GM23248 (cell line): ENCODE results near the gene R3HDM4. TPM values are rescaled to one million over a fixed set of nuclear protein-coding genes. Genes with fewer than 3 reads are reported as not detected.

Source experiments
- DNase-seq: peaks from one replicate; pipeline ENCODE4 v3.0.0-alpha.2; 2015
- H2AFZ ChIP-seq: fragments of 200-600 bp; sonication (generic); 2 replicates; pipeline ENCODE4 v1.6.1; 2016; ENCODE audit warnings: antibody characterized with exemption
- H3F3A ChIP-seq: fragments of 200-600 bp; sonication (generic); 2 replicates; pipeline ENCODE4 v1.6.1; 2016; ENCODE audit warnings: mild to moderate bottlenecking, antibody characterized with exemption, mixed run types; ENCODE audit not compliant: insufficient read depth
- H3K27ac ChIP-seq: fragments of 200-600 bp; sonication (generic); 2 replicates; pipeline ENCODE4 v1.5.1; 2016; ENCODE audit warnings: mild to moderate bottlenecking
- H3K27me3 ChIP-seq: fragments of 200-600 bp; sonication (generic); replicated peaks from 2 replicates; pipeline ENCODE4 v1.6.1; 2016; ENCODE audit warnings: mild to moderate bottlenecking; ENCODE audit not compliant: insufficient read depth
- H3K36me3 ChIP-seq: fragments of 200-600 bp; sonication (generic); 2 replicates; pipeline ENCODE4 v1.6.1; 2016; ENCODE audit warnings: low read depth, mild to moderate bottlenecking
- H3K4me1 ChIP-seq: fragments of 200-600 bp; sonication (generic); 2 replicates; pipeline ENCODE4 v1.6.1; 2016; ENCODE audit warnings: mild to moderate bottlenecking; ENCODE audit not compliant: insufficient read depth
- H3K4me2 ChIP-seq: fragments of 200-600 bp; sonication (generic); one replicate; pipeline ENCODE4 v1.6.1; 2016; ENCODE audit warnings: mild to moderate bottlenecking; ENCODE audit not compliant: unreplicated experiment
- H3K4me3 ChIP-seq: fragments of 200-600 bp; sonication (generic); 2 replicates; pipeline ENCODE4 v1.5.1; 2016; ENCODE audit warnings: mild to moderate bottlenecking
- H3K79me2 ChIP-seq: fragments of 200-600 bp; sonication (generic); 2 replicates; pipeline ENCODE4 v1.6.1; 2016; ENCODE audit warnings: mild to moderate bottlenecking; ENCODE audit not compliant: insufficient read depth
- H3K9ac ChIP-seq: fragments of 200-600 bp; sonication (generic); 2 replicates; pipeline ENCODE4 v1.6.1; 2016; ENCODE audit warnings: mild to moderate bottlenecking
- H3K9me2 ChIP-seq: fragments of 200-600 bp; sonication (generic); 2 replicates; pipeline ENCODE4 v1.6.1; 2016; ENCODE audit warnings: mixed run types, mild to moderate bottlenecking, moderate library complexity; ENCODE audit not compliant: insufficient read depth
- H3K9me3 ChIP-seq: fragments of 200-600 bp; sonication (generic); one replicate; pipeline ENCODE4 v1.6.1; 2017; ENCODE audit warnings: low read depth
- H4K20me1 ChIP-seq: fragments of 200-600 bp; sonication (generic); 2 replicates; pipeline ENCODE4 v1.6.0; 2016; ENCODE audit not compliant: insufficient read depth
- EZH2 ChIP-seq: fragments of 200-600 bp; sonication (generic); IDR thresholded peaks from 2 replicates; pipeline ENCODE4 v1.6.1; 2018; ENCODE audit warnings: antibody characterized with exemption, mild to moderate bottlenecking; ENCODE audit not compliant: insufficient read depth, poor library complexity, severe bottlenecking
- EZH2phosphoT487 ChIP-seq: fragments of 200-600 bp; sonication (generic); IDR thresholded peaks from 2 replicates; pipeline ENCODE4 v1.6.1; 2018; ENCODE audit warnings: antibody characterized with exemption, moderate library complexity, mild to moderate bottlenecking, low read depth; ENCODE audit not compliant: insufficient read depth
- WGBS, 2 experiments: methylation state at CpG; one replicate each; pipeline ENCODE4 v1.1.6; 2015 to 2017; ENCODE audit warnings: low lambda C conversion rate in 2 of 2, low coverage in 1 of 2; ENCODE audit errors: missing lambda C conversion rate in 2 of 2; 5-methylcytosine and 5-hydroxymethylcytosine counted together
- in situ Hi-C: fragments of 300-500 bp; cut with MboI; formaldehyde crosslinking; loops from 2 replicates; pipeline ENCODE4 v1.15.0; 2020
- polyA plus RNA-seq: library from polyadenylated mRNA; unstranded; fragments of >200 nt; fragmentation: Nextera tagmentation; extraction: Ambion mirVana; gene quantifications from 2 replicates; pipeline ENCODE4 v1.2.1, GENCODE V29; 2016
- total RNA-seq: library from RNA; depleted of rRNA; stranded (reverse); fragments of >200 nt; shearing (Covaris generic); gene quantifications from 2 replicates; pipeline ENCODE4 v1.2.3, GENCODE V29; 2014

Gene R3HDM4
- total and polyA plus RNA-seq, 2 experiments from 2014 or later, result 50.9 to 52.7 TPM

GRCh38 chr19:952049-952679, 39.1 kb upstream of the R3HDM4 start:
- Histone ChIP-seq H3K27me3 (no peaks in the 10 kb centered on the region), H4K20me1 (no peaks in the 10 kb centered on the region), H3K4me2 (no peak overlapping the region), H3K4me1 (peaks cover 18% of the 10 kb centered on the region; the same call in 1 of the 2 replicates), H3F3A (no peaks in the 10 kb centered on the region), H3K9ac (peak overlapping the region; percentile 25; the same call in 1 of the 2 replicates), H3K79me2 (peaks cover 89% of the 10 kb centered on the region), H2AFZ (no peak overlapping the region), H3K9me3 (no peaks in the 10 kb centered on the region), H3K9me2 (no peaks in the 10 kb centered on the region), H3K4me3 (no peak overlapping the region), H3K36me3 (no peaks in the 10 kb centered on the region), H3K27ac (peak overlapping the region; percentile 51)
- WGBS, 2 experiments, result 83 to 91% methylated on average over 14 of the region's 14 CpGs
- in situ Hi-C loops, result no loop called here
- TF ChIP-seq EZH2, result no peak
- TF ChIP-seq EZH2phosphoT487, result no peak
- DNase-seq, result no peak

GRCh38 chr19:950352-951066, 37.5 kb upstream of the R3HDM4 start:
- DNase-seq, result no peak
- 88 to 89% methylated on average over 14 to 17 of the region's 17 CpGs for WGBS, 2 experiments
- Histone ChIP-seq H2AFZ (no peak overlapping the region), H3K4me3 (no peak overlapping the region), H3K9me3 (no peaks in the 10 kb centered on the region), H3K36me3 (no peaks in the 10 kb centered on the region), H3F3A (no peaks in the 10 kb centered on the region), H3K27me3 (no peaks in the 10 kb centered on the region), H3K79me2 (peaks cover 90% of the 10 kb centered on the region), H3K4me2 (no peak overlapping the region), H3K9ac (no peak overlapping the region), H3K27ac (no peak overlapping the region), H3K4me1 (peaks cover 15% of the 10 kb centered on the region; the same call in 1 of the 2 replicates), H4K20me1 (no peaks in the 10 kb centered on the region), H3K9me2 (no peaks in the 10 kb centered on the region)
- in situ Hi-C loops, result no loop called here
- TF ChIP-seq EZH2, result no peak
- TF ChIP-seq EZH2phosphoT487, result no peak

GRCh38 chr19:948842-949496, 36.0 kb upstream of the R3HDM4 start:
- Histone ChIP-seq H3K4me1 (peaks cover 15% of the 10 kb centered on the region; the same call in 1 of the 2 replicates), H3K4me3 (no peak overlapping the region), H3K36me3 (no peaks in the 10 kb centered on the region), H3K9ac (no peak overlapping the region), H3K9me2 (no peaks in the 10 kb centered on the region), H3K79me2 (peaks cover 90% of the 10 kb centered on the region), H3K4me2 (no peak overlapping the region), H2AFZ (no peak overlapping the region), H3K9me3 (no peaks in the 10 kb centered on the region), H3F3A (no peaks in the 10 kb centered on the region), H3K27ac (no peak overlapping the region), H3K27me3 (no peaks in the 10 kb centered on the region), H4K20me1 (no peaks in the 10 kb centered on the region)
- TF ChIP-seq EZH2 (no peak), EZH2phosphoT487 (no peak)
- DNase-seq, result no peak
- in situ Hi-C loops, result no loop called here
- WGBS, 2 experiments, result 92 to 96% methylated on average over 17 to 25 of the region's 25 CpGs

- Histone ChIP-seq H3K79me2 (peaks cover 90% of the 10 kb centered on the region), H3K4me3 (no peak overlapping the region), H3K9ac (no peak overlapping the region), H2AFZ (no peak overlapping the region), H3K4me1 (peaks cover 13% of the 10 kb centered on the region; the same call in 1 of the 2 replicates), H3K9me2 (no peaks in the 10 kb centered on the region), H4K20me1 (no peaks in the 10 kb centered on the region), H3K9me3 (no peaks in the 10 kb centered on the region), H3K36me3 (no peaks in the 10 kb centered on the region), H3K4me2 (no peak overlapping the region), H3K27ac (no peak overlapping the region), H3K27me3 (no peaks in the 10 kb centered on the region), H3F3A (no peaks in the 10 kb centered on the region)
- WGBS, 2 experiments, result 93 to 96% methylated on average over 42 to 47 of the region's 47 CpGs
- DNase-seq, result no peak
- TF ChIP-seq EZH2 (no peak), EZH2phosphoT487 (no peak)
- in situ Hi-C loops, result no loop called here
Measured at GRCh38 chr19:947707-948539, 34.9 kb upstream of the R3HDM4 start.
